HEK293 (cell line): ENCODE data around the gene MGA.

Source experiments
- CTCF ChIA-PET: fragments of 350-600 bp; formaldehyde crosslinking; extraction: SDS; loops from one replicate; lab custom pipeline; 2021; ENCODE audit warnings: antibody characterized with exemption; lab: Yijun Ruan, JAX
- POLR2A ChIA-PET: fragments of 300-600 bp; formaldehyde crosslinking; extraction: SDS; loops from one replicate; lab custom pipeline; 2020; ENCODE audit warnings: antibody characterized with exemption, inconsistent platforms; lab: Yijun Ruan, JAX
- H3K27ac ChIP-seq: fragments of 200-500 bp; sonication (Bioruptor generic); 2 replicates; pipeline ENCODE4 v1.5.1; 2014; ENCODE audit warnings: low read depth, low read length, control low read depth, inconsistent platforms; ENCODE audit errors: extremely low read depth
- H3K36me3 ChIP-seq, 2 experiments: fragments of 200-500 bp in 1 of 2; sonication (Bioruptor generic) in 1 of 2; 1 replicate in 1 of 2; 2 replicates in 1 of 2; pipeline ENCODE4 v1.5.1; 2014 to 2017; ENCODE audit warnings: inconsistent platforms in 2 of 2, low read length in 2 of 2; ENCODE audit not compliant: control insufficient read depth in 2 of 2, insufficient read depth in 1 of 2
- H3K4me1 ChIP-seq: fragments of 200-500 bp; sonication (Bioruptor generic); 2 replicates; pipeline ENCODE4 v1.5.1; 2014; ENCODE audit warnings: mild to moderate bottlenecking, low read length, inconsistent platforms; ENCODE audit not compliant: control insufficient read depth, insufficient read depth
- H3K4me3 ChIP-seq: 2 replicates; pipeline ENCODE4 v1.5.1; 2011; ENCODE audit warnings: low read depth, mild to moderate bottlenecking, control low read depth, low read length, moderate library complexity
- H3K9me3 ChIP-seq: fragments of 200-500 bp; sonication (Bioruptor generic); 2 replicates; pipeline ENCODE4 v1.5.1; 2014; ENCODE audit warnings: low read depth, low read length, inconsistent platforms; ENCODE audit not compliant: control insufficient read depth, insufficient read depth
- ATF2 ChIP-seq: fragments of 450-650 bp; formaldehyde crosslinking; IDR thresholded peaks from 2 replicates; pipeline ENCODE4 v1.5.1; 2016; ENCODE audit warnings: missing biosample characterization, missing genetic modification characterization, low read depth
- MEIS1 ChIP-seq: sonication (generic); formaldehyde crosslinking; IDR thresholded peaks from 2 replicates; pipeline ENCODE4 v1.8.1; 2022; ENCODE audit warnings: missing genetic modification reagents, mild to moderate bottlenecking, borderline replicate concordance
- SCRT1 ChIP-seq: fragments of 450-650 bp; formaldehyde crosslinking; IDR thresholded peaks from 2 replicates; pipeline ENCODE4 v1.5.1; 2016; ENCODE audit warnings: missing biosample characterization, missing genetic modification characterization, borderline replicate concordance
- ZBTB48 ChIP-seq: fragments of 450-650 bp; formaldehyde crosslinking; IDR thresholded peaks from 2 replicates; pipeline ENCODE4 v1.5.1; 2016; ENCODE audit warnings: missing biosample characterization, missing genetic modification characterization
- ZEB2 ChIP-seq: fragments of 450-650 bp; formaldehyde crosslinking; IDR thresholded peaks from 2 replicates; pipeline ENCODE4 v1.5.1; 2016; ENCODE audit warnings: missing biosample characterization, missing genetic modification characterization
- ZNF155 ChIP-seq: fragments of 450-650 bp; formaldehyde crosslinking; IDR thresholded peaks from 2 replicates; pipeline ENCODE4 v1.5.1; 2016; ENCODE audit warnings: missing biosample characterization, missing genetic modification characterization
- ZNF175 ChIP-seq: fragments of 450-650 bp; formaldehyde crosslinking; IDR thresholded peaks from 2 replicates; pipeline ENCODE4 v1.5.1; 2016; ENCODE audit warnings: missing biosample characterization, missing genetic modification characterization
- ZNF202 ChIP-seq: fragments of 450-650 bp; formaldehyde crosslinking; IDR thresholded peaks from 2 replicates; pipeline ENCODE4 v1.5.1; 2016; ENCODE audit warnings: missing biosample characterization, missing genetic modification characterization, borderline replicate concordance
- ZNF239 ChIP-seq: fragments of 450-650 bp; formaldehyde crosslinking; IDR thresholded peaks from 2 replicates; pipeline ENCODE4 v1.5.1; 2016; ENCODE audit warnings: missing biosample characterization, missing genetic modification characterization
- ZNF423 ChIP-seq: fragments of 450-650 bp; formaldehyde crosslinking; IDR thresholded peaks from 2 replicates; pipeline ENCODE4 v1.5.1; 2016; ENCODE audit warnings: missing biosample characterization, missing genetic modification characterization
- ZNF514 ChIP-seq: fragments of 450-650 bp; formaldehyde crosslinking; IDR thresholded peaks from 2 replicates; pipeline ENCODE4 v1.5.1; 2016; ENCODE audit warnings: missing biosample characterization, missing genetic modification characterization
- ZNF549 ChIP-seq: fragments of 450-650 bp; IDR thresholded peaks from 2 replicates; pipeline ENCODE4 v1.5.1; 2018; ENCODE audit warnings: missing biosample characterization, missing genetic modification characterization, mild to moderate bottlenecking, inconsistent platforms, moderate library complexity
- ZNF560 ChIP-seq: fragments of 450-650 bp; formaldehyde crosslinking; IDR thresholded peaks from 2 replicates; pipeline ENCODE4 v1.5.1; 2017; ENCODE audit warnings: missing biosample characterization, missing genetic modification characterization, borderline replicate concordance
- ZNF585B ChIP-seq: fragments of 450-650 bp; formaldehyde crosslinking; IDR thresholded peaks from 2 replicates; pipeline ENCODE4 v1.5.1; 2016; ENCODE audit warnings: missing biosample characterization, missing genetic modification characterization
- ZNF596 ChIP-seq: fragments of 450-650 bp; IDR thresholded peaks from 2 replicates; pipeline ENCODE4 v1.5.0; 2018; ENCODE audit warnings: missing biosample characterization, mild to moderate bottlenecking, missing genetic modification characterization, moderate library complexity
- ZXDB ChIP-seq: fragments of 450-650 bp; formaldehyde crosslinking; IDR thresholded peaks from 2 replicates; pipeline ENCODE4 v1.5.1; 2016; ENCODE audit warnings: missing biosample characterization, missing genetic modification characterization
- TF ChIP-seq, protein P1 (sequence below): fragments of 450-650 bp; formaldehyde crosslinking; IDR thresholded peaks from 2 replicates; pipeline ENCODE4 v1.5.1; 2016; ENCODE audit warnings: missing biosample characterization, missing genetic modification characterization
- TF ChIP-seq, protein P2 (sequence below): fragments of 450-650 bp; formaldehyde crosslinking; IDR thresholded peaks from 2 replicates; pipeline ENCODE4 v1.5.1; 2016; ENCODE audit warnings: missing biosample characterization, missing genetic modification characterization, low read depth
- TF ChIP-seq, protein P3 (sequence below): fragments of 450-650 bp; formaldehyde crosslinking; IDR thresholded peaks from 2 replicates; pipeline ENCODE4 v1.5.1; 2017; ENCODE audit warnings: missing biosample characterization, missing genetic modification characterization
- TF ChIP-seq, protein P4 (sequence below): fragments of 450-650 bp; formaldehyde crosslinking; conservative IDR thresholded peaks from 2 replicates; pipeline ENCODE4 v1.5.1; 2016; ENCODE audit warnings: low read depth, missing biosample characterization, missing genetic modification characterization

The MGA gene

GRCh38 chr15:41809526-41810220 is 149.5 kb downstream of the MGA start:
- ChIA-PET CTCF (interaction anchor here (0.6 to 6.5 kb wide), 10 partner anchors 16 to 344 kb away, joined by 3 to 100 read pairs (median 4); partner anchors contain the start of gene MAPKBP1), POLR2A (interaction anchor here (0.6 to 1.3 kb wide), 2 partner anchors 35 to 206 kb away, joined by 5 to 8 read pairs; partner anchors contain the start of gene MAPKBP1)
- no peak overlapping the region for H3K27ac ChIP-seq
- TF ChIP-seq ZXDB (tag by site-specific recombination) = no peak
- no peak for TF ChIP-seq ZNF585B (tag by site-specific recombination)
- TF ChIP-seq ZNF239 (tag by site-specific recombination) = no peak
- TF ChIP-seq ZNF596 (tag by site-specific recombination) = no peak
- no peak for TF ChIP-seq ZNF423 (tag by site-specific recombination)
- no peak for TF ChIP-seq ZBTB48 (tag by site-specific recombination)
- no peaks in the 10 kb centered on the region for H3K9me3 ChIP-seq
- H3K36me3 ChIP-seq = peaks cover 0 to 9% of the 10 kb centered on the region in 2 experiments; a peak in 1 of 3 replicates
- H3K4me3 ChIP-seq = no peak overlapping the region
- H3K4me1 ChIP-seq = no peaks in the 10 kb centered on the region

DNA sequence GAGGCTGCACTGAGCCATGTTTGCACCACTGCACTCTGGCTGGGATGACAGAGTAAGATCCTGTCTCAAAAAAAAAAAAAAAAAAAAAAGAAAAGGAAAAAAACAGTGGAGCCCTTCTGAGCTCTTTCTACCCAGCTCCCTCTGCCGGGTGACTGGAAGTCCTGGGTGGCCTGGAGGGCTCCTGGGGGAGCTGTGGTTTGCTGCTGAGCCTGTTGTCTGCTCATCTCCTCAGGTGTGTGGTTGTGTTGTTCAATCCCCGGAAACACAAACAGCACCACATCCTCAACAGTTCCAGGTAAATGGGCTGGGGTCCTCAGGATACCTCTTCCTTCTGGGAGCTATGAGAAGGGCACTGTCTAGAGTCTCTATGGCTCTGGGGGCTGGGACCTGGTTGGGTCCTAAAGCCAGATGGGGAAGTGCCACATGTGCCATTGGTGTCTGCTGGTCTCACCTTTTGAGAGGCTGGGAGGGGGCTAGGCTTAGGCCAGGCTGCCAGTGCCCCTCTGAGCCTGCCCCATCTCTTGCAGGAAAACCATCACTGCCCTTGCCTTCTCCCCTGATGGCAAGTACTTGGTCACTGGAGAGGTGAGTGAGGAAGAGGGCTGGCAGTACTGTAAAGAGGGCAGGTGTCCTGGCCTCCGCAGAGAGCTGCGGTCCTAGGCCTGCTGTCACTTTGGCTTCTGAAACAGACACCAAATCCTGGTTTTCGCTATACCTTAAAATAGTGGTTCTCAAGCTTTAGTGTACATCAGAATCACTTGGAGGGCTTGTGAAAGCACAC is 150.6 kb downstream of the MGA start:
- peaks cover 0 to 14% of the 10 kb centered on the region in 2 experiments; a peak in 1 of 3 replicates for H3K36me3 ChIP-seq
- TF ChIP-seq, protein P1, sequence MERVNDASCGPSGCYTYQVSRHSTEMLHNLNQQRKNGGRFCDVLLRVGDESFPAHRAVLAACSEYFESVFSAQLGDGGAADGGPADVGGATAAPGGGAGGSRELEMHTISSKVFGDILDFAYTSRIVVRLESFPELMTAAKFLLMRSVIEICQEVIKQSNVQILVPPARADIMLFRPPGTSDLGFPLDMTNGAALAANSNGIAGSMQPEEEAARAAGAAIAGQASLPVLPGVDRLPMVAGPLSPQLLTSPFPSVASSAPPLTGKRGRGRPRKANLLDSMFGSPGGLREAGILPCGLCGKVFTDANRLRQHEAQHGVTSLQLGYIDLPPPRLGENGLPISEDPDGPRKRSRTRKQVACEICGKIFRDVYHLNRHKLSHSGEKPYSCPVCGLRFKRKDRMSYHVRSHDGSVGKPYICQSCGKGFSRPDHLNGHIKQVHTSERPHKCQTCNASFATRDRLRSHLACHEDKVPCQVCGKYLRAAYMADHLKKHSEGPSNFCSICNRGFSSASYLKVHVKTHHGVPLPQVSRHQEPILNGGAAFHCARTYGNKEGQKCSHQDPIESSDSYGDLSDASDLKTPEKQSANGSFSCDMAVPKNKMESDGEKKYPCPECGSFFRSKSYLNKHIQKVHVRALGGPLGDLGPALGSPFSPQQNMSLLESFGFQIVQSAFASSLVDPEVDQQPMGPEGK (tag by site-specific recombination) = no peak
- TF ChIP-seq MEIS1 (CRISPR knock-in tag) (no peak), ATF2 (tag by site-specific recombination) (no peak), ZNF514 (tag by site-specific recombination) (no peak), ZEB2 (tag by site-specific recombination) (no peak), SCRT1 (tag by site-specific recombination) (no peak), ZNF560 (tag by site-specific recombination) (no peak), ZNF155 (tag by site-specific recombination) (no peak), ZNF175 (no peak), ZNF202 (tag by site-specific recombination) (no peak), ZNF549 (tag by site-specific recombination) (no peak)
- TF ChIP-seq, protein P2, sequence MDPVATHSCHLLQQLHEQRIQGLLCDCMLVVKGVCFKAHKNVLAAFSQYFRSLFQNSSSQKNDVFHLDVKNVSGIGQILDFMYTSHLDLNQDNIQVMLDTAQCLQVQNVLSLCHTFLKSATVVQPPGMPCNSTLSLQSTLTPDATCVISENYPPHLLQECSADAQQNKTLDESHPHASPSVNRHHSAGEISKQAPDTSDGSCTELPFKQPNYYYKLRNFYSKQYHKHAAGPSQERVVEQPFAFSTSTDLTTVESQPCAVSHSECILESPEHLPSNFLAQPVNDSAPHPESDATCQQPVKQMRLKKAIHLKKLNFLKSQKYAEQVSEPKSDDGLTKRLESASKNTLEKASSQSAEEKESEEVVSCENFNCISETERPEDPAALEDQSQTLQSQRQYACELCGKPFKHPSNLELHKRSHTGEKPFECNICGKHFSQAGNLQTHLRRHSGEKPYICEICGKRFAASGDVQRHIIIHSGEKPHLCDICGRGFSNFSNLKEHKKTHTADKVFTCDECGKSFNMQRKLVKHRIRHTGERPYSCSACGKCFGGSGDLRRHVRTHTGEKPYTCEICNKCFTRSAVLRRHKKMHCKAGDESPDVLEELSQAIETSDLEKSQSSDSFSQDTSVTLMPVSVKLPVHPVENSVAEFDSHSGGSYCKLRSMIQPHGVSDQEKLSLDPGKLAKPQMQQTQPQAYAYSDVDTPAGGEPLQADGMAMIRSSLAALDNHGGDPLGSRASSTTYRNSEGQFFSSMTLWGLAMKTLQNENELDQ (tag by site-specific recombination) = no peak
- TF ChIP-seq, protein P3, sequence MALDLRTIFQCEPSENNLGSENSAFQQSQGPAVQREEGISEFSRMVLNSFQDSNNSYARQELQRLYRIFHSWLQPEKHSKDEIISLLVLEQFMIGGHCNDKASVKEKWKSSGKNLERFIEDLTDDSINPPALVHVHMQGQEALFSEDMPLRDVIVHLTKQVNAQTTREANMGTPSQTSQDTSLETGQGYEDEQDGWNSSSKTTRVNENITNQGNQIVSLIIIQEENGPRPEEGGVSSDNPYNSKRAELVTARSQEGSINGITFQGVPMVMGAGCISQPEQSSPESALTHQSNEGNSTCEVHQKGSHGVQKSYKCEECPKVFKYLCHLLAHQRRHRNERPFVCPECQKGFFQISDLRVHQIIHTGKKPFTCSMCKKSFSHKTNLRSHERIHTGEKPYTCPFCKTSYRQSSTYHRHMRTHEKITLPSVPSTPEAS (tag by site-specific recombination) = no peak
- TF ChIP-seq, protein P4, sequence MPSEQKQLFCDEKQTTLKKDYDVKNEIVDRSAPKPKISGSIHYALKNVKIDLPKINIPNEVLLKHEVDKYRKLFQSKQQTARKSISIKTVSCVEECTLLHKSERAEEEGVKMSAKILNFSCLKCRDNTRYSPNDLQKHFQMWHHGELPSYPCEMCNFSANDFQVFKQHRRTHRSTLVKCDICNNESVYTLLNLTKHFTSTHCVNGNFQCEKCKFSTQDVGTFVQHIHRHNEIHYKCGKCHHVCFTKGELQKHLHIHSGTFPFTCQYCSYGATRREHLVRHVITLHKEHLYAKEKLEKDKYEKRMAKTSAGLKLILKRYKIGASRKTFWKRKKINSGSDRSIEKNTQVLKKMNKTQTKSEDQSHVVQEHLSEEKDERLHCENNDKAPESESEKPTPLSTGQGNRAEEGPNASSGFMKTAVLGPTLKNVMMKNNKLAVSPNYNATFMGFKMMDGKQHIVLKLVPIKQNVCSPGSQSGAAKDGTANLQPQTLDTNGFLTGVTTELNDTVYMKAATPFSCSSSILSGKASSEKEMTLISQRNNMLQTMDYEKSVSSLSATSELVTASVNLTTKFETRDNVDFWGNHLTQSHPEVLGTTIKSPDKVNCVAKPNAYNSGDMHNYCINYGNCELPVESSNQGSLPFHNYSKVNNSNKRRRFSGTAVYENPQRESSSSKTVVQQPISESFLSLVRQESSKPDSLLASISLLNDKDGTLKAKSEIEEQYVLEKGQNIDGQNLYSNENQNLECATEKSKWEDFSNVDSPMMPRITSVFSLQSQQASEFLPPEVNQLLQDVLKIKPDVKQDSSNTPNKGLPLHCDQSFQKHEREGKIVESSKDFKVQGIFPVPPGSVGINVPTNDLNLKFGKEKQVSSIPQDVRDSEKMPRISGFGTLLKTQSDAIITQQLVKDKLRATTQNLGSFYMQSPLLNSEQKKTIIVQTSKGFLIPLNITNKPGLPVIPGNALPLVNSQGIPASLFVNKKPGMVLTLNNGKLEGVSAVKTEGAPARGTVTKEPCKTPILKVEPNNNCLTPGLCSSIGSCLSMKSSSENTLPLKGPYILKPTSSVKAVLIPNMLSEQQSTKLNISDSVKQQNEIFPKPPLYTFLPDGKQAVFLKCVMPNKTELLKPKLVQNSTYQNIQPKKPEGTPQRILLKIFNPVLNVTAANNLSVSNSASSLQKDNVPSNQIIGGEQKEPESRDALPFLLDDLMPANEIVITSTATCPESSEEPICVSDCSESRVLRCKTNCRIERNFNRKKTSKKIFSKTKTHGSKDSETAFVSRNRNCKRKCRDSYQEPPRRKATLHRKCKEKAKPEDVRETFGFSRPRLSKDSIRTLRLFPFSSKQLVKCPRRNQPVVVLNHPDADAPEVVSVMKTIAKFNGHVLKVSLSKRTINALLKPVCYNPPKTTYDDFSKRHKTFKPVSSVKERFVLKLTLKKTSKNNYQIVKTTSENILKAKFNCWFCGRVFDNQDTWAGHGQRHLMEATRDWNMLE (tag by site-specific recombination) = no peak
- H3K9me3 ChIP-seq = no peaks in the 10 kb centered on the region
- CTCF ChIA-PET = interaction anchor here (0.6 to 6.5 kb wide), 18 partner anchors 8 to 368 kb away, joined by 3 to 100 read pairs (median 5); partner anchors contain the start of gene MAPKBP1
- no peak overlapping the region for H3K27ac ChIP-seq
- H3K4me3 ChIP-seq = no peak overlapping the region
- no peaks in the 10 kb centered on the region for H3K4me1 ChIP-seq
- POLR2A ChIA-PET = interaction anchor here (0.6 to 0.9 kb wide), 3 partner anchors 37 to 207 kb away, joined by 3 to 8 read pairs (median 6); partner anchors contain the start of gene MAPKBP1
